KOPT-K1 (cell line): ENCODE measurements around the gene CRLF1.

Source experiments
- H3K27ac ChIP-seq: fragments of 200-600 bp; sonication (generic); 2 replicates; pipeline ENCODE4 v1.5.1; 2016; ENCODE audit warnings: antibody characterized with exemption, mild to moderate bottlenecking, low read depth, low read length; ENCODE audit not compliant: poor library complexity, severe bottlenecking
- H3K36me3 ChIP-seq: fragments of 200-600 bp; sonication (generic); 2 replicates; pipeline ENCODE4 v1.5.1; 2017; ENCODE audit warnings: antibody characterized with exemption, mild to moderate bottlenecking, low read length, moderate library complexity; ENCODE audit not compliant: insufficient read depth
- H3K9me3 ChIP-seq: fragments of 200-600 bp; sonication (generic); 2 replicates; pipeline ENCODE4 v1.5.1; 2017; ENCODE audit warnings: antibody characterized with exemption, low read length, mild to moderate bottlenecking; ENCODE audit not compliant: insufficient read depth, poor library complexity, severe bottlenecking

The CRLF1 gene

DNA sequence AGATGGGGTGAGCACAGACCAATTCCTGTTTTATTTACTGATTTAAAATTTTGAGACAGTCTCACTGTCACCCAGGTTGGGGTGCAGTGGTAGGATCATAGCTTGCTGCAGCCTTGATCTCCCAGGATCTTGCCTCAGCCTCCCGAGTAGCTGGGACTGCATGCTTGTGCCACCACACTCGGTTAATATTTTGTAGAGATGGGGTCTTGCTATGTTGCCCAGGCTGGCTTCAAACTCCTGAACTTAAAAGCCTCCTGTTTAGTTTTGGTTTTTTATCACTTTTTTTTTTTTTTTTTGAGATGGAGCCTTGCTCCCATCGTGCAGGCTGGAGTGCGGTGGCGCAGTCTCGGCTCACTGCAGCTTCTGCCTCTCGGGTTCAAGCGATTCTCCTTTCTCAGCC, 30.2 kb downstream of the CRLF1 start:
- peaks cover 60% of the 10 kb centered on the region for H3K36me3 ChIP-seq
- H3K9me3 ChIP-seq = no peaks in the 10 kb centered on the region
- no peak overlapping the region for H3K27ac ChIP-seq

DNA sequence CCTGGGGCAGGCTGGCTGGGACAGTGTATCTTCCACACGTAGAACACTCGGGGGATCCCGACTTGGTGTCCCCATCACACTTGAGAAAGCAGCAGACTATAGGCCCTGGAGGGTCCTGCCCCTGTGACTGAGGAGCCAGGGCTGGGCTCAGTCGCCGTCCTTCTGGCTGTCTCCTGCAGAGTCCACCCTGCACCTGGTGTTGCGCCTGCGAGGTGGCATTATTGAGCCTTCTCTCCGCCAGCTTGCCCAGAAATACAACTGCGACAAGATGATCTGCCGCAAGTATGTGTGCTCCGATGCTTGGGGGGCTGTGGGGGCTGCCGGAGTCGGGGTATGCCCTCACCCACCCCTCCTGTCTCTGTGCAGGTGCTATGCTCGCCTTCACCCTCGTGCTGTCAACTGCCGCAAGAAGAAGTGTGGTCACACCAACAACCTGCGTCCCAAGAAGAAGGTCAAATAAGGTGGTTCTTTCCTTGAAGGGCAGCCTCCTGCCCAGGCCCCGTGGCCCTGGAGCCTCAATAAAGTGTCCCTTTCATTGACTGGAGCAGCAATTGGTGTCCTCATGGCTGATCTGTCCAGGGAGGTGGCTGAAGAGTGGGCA, 31.8 kb downstream of the CRLF1 start:
- H3K36me3 ChIP-seq = peaks cover 60% of the 10 kb centered on the region
- H3K9me3 ChIP-seq = no peaks in the 10 kb centered on the region
- H3K27ac ChIP-seq = no peak overlapping the region

DNA sequence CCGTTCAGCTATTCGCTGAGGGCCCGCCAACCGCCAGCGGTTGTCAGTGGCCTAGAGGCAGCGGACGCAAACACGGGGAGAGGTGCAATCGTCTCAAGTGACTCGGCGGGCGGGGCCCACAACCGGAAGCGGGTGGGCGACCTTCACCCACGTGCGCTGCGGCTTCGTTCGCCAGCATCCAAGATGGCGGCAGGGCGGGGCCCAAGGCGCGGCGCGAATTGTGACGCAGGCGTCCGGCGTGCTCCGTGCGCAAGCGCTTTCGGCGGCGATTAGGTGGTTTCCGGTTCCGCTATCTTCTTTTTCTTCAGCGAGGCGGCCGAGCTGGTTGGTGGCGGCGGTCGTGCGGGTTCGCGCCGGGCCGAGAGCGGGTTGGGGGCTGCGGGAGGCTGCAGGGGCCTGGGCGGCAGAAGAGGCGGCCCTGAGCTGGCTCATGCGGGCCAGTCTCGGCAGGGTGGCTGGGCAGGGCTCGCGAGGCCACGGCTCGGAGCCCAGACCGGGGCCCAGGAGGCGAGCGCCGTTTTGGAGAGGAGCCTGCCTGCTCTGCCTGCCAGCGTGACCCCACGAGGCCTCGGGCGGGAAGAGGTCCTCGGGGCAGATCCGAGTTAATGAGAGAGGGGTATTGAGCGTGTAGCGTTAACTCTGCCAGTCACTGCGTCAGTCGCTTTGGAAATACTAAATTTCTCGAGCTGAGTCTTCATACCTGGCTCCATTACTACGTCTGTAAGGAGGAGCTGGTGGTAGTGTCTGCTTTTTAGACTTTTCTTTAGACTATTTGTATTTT, 34.8 kb downstream of the CRLF1 start, which contains the start of gene UBA52:
TSS of gene UBA52 (plus strand) at position 294 of the 781 bp plus-strand sequence. CDS start 1,444 bp downstream, outside the sequence.
- peaks cover 70% of the 10 kb centered on the region for H3K36me3 ChIP-seq
- H3K27ac ChIP-seq = peak within 1 kb of the TSS; percentile 80
- no peaks in the 10 kb centered on the region for H3K9me3 ChIP-seq

DNA sequence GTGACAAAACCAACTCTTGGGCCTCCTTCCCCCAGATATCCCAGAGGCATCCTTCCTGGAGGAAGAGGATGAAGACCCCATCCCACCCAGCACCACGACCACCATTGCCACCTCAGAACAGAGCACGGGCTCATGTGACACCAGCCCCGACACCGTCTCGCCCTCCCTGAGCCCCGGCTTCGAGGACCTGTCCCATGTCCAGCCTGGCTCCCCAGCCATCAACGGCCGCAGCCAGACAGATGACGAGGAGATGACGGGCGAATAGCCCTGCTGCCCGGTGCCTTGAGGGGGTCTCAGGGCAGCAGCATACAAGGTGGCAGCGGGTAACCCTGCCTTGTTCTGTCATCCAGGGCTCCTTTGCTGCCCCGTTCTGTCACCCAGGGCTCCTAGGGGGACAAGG, 38.2 kb downstream of the CRLF1 start:
- Histone ChIP-seq H3K9me3 (no peaks in the 10 kb centered on the region), H3K27ac (no peak overlapping the region), H3K36me3 (peaks cover 70% of the 10 kb centered on the region)

DNA sequence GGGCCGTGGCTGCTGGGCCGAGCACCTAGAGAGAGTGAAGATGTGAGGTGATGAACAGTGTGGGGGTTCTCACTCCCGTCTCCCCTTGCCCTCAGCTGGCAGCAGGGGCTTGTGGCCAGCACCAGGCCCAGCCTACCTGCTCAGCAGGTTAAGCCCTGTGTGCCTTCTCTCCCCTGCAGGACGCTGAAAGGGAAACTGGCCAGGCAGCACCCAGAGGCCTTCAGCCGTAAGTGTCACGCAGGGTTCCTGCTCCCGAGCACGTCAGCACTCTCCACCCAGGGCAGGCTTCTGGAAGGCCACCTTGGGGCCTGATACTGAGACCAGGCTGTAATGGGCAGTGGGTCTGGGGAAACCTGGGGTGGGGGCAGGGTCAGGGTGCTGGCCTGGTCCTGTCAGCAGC, 39.6 kb downstream of the CRLF1 start:
- peaks cover 78% of the 10 kb centered on the region for H3K36me3 ChIP-seq
- no peak overlapping the region for H3K27ac ChIP-seq
- no peaks in the 10 kb centered on the region for H3K9me3 ChIP-seq

DNA sequence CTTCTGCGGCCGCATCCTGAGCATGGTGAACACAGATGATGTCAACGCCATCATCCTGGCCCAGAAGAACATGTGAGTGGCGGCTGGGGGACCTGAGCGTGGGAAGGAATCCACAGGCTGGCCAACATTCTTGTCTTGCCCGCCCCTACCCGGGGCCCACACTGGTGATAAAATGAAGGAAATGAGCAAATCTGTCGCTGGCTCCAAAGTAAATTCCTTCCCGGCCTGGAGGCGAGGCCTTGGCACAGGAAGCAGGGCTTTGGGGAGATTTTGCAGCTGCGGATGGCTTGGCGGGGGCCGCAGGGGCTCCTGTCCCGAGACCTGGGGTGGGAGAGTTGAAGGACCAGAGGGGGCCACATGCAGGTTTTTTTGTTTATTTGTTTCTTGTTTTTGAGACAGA, 44.5 kb downstream of the CRLF1 start:
- Histone ChIP-seq H3K36me3 (peaks cover 63% of the 10 kb centered on the region), H3K9me3 (no peaks in the 10 kb centered on the region), H3K27ac (no peak overlapping the region)

DNA sequence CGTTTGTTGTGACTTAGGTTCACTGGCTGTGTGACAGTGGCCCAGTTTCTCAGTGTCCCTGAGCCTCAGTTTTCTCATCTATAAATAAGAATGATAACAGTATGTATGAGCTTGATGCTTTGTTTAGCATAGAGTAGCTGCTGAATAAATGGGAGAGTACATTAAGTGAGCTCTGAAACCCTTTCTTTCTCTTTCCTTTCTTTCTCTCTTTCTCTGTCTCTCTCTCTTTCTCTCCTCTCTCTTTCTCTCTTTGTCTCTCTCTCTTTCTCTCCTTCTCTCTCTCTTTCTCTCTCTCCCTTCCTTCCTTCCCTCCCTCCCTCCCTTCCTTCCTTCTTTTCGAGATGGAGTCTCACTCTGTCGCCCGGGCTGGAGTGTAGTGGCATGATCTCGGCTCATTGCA, 46.9 kb downstream of the CRLF1 start:
- no peaks in the 10 kb centered on the region for H3K9me3 ChIP-seq
- H3K36me3 ChIP-seq = peaks cover 39% of the 10 kb centered on the region
- no peak overlapping the region for H3K27ac ChIP-seq

DNA sequence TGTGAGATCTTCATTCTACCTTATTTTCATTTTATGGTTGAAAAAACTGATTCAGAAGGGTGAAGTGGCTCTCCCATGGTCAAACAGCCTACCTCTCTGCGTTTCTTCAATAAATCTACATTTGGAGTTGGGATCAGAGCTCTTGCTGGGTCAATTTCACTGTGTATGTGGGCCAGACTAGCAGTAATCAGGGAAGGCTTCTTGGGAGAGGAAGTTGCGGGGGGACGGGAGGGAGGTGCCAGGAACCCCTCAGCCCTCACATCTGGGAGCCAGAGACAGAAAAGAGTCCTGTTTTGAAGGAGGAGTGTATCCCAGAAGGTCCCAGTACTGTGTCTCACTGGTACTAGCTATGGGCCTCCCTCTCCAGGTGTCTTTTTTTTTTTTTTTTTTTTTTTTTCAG, 48.0 kb downstream of the CRLF1 start:
- Histone ChIP-seq H3K36me3 (peaks cover 28% of the 10 kb centered on the region), H3K9me3 (no peaks in the 10 kb centered on the region), H3K27ac (peak overlapping the region; percentile 84)

DNA sequence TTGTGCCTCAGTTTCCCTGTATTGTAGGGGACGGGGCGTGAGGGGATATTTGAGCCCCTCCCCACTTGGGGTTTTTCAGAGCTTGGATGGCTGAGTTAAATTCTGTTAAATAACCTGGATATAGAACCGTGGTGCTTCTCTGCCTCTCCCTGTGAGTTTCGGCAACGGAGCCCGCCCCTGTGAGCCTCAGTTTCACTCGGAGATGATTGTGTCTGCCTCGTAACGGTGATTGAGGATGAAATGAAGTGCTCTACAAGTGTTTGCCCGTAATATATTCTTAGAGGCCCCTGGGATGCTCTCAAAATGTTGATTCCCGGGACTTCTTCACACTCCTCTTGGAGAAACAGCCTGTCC, 48.4 kb downstream of the CRLF1 start:
- peak overlapping the region; percentile 84 for H3K27ac ChIP-seq
- no peaks in the 10 kb centered on the region for H3K9me3 ChIP-seq
- peaks cover 24% of the 10 kb centered on the region for H3K36me3 ChIP-seq

DNA sequence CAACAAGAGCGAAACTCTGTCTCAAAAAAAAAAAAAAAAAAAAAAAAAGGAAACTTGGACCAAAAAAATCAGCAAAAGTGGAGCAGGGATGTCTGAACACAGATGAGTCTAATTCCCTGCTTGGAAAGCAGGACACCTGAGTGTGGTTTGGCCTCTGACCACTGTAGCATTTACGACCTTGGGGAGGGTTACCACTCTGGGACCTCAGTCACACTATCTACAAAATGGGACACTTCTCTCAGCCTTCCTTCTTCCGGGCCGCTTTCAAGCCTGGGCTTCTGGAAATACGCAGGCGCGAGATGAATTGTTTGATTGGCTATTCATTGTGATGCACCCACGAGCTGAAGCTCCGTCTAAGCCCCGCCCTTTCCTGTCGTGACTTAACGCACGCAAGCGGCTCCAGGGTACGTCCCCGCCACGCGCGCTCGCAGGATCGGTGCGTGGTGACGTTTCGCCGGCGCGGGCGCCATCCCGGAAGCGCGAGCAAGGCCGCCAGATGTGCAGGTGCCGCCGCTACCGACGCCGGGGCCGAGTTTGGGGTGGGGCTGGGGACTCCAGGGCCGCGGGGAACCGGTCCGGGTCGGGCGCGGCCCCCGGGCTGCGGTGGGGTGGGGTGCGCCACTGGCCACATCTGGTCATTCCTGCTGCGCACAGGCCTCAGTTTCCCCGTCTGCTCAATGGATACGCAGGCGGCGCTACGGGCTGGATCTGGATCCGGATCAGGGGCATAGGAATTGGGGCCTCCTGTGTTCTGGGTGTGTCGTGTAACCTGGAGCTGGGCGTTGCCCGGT, 49.0 kb downstream of the CRLF1 start, which contains the start of gene KXD1:
TSS of gene KXD1 (plus strand) at position 460 of the 791 bp plus-strand sequence. CDS start 4,187 bp downstream, outside the sequence.
- Histone ChIP-seq H3K9me3 (no peaks in the 10 kb centered on the region), H3K36me3 (peaks cover 18% of the 10 kb centered on the region), H3K27ac (peak within 1 kb of the TSS; percentile 84)

DNA sequence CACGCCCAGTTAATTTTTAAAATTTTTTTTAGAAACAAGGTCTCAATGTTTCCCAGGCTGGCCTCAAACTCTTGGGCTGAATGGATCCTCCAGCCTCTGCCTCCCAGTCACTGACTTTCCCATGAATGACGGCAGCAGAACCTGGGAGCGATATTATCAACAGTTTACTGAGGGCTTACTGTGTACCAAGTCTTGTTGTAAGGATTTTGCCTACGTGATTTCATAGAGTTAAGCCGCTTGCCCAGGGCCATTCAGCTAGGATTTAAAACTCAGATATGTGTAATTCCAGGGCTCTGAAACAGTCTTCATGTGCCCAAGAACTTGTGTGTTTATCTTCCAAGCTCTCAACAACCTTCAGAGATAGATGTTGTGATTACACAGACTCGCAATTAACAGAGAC, 55.0 kb downstream of the CRLF1 start:
- no peaks in the 10 kb centered on the region for H3K9me3 ChIP-seq
- no peak overlapping the region for H3K27ac ChIP-seq
- no peaks in the 10 kb centered on the region for H3K36me3 ChIP-seq

DNA sequence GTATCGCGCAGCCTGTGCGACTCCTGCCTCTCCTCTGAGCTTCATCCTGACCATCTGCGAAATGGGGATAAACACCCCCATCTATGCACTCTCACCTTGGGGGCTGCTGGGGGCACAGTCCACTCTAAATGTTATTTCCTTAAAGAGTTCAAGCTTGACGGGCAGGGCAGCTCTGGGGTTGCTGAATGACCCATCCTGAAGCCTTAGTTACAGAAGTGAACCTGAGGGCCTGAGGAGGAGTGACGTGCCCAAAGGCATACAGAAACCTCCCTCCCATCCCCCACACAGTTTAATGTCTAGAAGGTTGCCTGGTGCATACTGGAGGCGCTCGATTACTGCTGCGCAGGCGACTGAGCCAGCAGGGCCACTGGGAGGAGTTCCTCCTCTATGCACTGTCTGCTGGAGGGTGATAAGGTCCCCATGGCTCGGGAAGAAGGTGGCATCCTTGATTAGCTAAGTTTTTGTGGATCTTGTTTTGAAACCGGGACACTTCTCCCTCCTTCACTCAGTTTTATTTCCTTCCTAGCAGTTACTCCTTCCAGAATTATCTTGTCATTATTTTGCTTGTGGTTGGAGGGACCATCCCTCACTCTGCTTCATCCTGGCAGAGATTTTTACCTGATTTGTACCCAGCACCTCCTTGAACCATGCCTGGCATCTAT, 62.7 kb downstream of the CRLF1 start:
- Histone ChIP-seq H3K9me3 (no peaks in the 10 kb centered on the region), H3K27ac (peak overlapping the region; percentile 66), H3K36me3 (peaks cover 28% of the 10 kb centered on the region)
